Measurements from ENCODE around the gene CLSTN1.

The CLSTN1 gene

DNA sequence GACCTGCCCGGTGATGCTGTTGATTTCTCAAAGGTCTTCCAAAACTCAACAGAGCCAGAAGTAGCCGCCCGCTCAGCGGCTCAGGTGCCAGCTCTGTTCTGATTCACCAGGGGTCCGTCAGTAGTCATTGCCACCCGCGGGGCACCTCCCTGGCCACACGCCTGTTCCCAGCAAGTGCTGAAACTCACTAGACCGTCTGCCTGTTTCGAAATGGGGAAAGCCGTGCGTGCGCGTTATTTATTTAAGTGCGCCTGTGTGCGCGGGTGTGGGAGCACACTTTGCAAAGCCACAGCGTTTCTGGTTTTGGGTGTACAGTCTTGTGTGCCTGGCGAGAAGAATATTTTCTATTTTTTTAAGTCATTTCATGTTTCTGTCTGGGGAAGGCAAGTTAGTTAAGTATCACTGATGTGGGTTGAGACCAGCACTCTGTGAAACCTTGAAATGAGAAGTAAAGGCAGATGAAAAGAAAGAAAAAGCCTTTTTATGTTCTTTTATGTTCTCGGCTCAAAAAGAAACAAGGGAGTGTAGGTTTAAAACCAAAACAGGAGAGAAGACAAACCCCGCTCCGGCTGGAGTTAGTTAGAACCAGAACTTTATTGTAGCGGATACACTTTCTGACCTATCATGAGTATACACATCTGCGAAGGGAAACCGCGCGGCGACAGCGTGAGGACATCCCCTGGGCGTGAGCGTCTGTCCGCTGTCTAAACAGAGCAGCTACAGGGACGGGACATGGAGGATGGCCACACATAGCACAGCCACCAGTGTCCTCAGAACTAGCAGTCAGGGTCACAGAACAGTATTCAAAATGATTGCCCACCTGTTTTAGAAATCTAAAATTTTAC is 95.1 kb downstream of the CLSTN1 start:
- Histone ChIP-seq H3K4me1 (no peaks in the 10 kb centered on the region), H3K4me3 (ENCODE audit: low read depth, low read length) (no peak overlapping the region), H3K27me3 (no peaks in the 10 kb centered on the region), H3K36me3 (peaks cover 16% of the 10 kb centered on the region), H3K9me3 (no peaks in the 10 kb centered on the region)
- no peak for DNase-seq
- TF ChIP-seq, protein P1, sequence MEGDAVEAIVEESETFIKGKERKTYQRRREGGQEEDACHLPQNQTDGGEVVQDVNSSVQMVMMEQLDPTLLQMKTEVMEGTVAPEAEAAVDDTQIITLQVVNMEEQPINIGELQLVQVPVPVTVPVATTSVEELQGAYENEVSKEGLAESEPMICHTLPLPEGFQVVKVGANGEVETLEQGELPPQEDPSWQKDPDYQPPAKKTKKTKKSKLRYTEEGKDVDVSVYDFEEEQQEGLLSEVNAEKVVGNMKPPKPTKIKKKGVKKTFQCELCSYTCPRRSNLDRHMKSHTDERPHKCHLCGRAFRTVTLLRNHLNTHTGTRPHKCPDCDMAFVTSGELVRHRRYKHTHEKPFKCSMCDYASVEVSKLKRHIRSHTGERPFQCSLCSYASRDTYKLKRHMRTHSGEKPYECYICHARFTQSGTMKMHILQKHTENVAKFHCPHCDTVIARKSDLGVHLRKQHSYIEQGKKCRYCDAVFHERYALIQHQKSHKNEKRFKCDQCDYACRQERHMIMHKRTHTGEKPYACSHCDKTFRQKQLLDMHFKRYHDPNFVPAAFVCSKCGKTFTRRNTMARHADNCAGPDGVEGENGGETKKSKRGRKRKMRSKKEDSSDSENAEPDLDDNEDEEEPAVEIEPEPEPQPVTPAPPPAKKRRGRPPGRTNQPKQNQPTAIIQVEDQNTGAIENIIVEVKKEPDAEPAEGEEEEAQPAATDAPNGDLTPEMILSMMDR (IDR thresholded peaks at IDR 0.05; ENCODE audit: low read depth, low read length), result no peak

DNA sequence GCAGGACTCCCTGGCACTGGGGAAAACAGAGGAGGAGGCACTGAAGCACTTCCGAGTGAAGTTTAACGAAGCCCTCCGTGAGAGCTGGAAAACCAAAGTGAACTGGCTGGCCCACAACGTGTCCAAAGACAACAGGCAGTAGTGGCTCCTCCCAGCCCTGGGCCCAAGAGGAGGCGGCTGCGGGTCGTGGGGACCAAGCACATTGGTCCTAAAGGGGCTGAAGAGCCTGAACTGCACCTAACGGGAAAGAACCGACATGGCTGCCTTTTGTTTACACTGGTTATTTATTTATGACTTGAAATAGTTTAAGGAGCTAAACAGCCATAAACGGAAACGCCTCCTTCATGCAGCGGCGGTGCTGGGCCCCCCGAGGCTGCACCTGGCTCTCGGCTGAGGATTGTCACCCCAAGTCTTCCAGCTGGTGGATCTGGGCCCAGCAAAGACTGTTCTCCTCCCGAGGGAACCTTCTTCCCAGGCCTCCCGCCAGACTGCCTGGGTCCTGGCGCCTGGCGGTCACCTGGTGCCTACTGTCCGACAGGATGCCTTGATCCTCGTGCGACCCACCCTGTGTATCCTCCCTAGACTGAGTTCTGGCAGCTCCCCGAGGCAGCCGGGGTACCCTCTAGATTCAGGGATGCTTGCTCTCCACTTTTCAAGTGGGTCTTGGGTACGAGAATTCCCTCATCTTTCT is 96.7 kb downstream of the CLSTN1 start:
- peaks cover 9% of the 10 kb centered on the region for H3K36me3 ChIP-seq
- H3K4me1 ChIP-seq, result no peaks in the 10 kb centered on the region
- H3K4me3 ChIP-seq (ENCODE audit: low read depth, low read length), result no peak overlapping the region
- TF ChIP-seq, protein P1 (IDR thresholded peaks at IDR 0.05; ENCODE audit: low read depth, low read length), result no peak
- H3K9me3 ChIP-seq, result no peaks in the 10 kb centered on the region
- H3K27me3 ChIP-seq, result no peaks in the 10 kb centered on the region
- DNase-seq, result no peak

DNA sequence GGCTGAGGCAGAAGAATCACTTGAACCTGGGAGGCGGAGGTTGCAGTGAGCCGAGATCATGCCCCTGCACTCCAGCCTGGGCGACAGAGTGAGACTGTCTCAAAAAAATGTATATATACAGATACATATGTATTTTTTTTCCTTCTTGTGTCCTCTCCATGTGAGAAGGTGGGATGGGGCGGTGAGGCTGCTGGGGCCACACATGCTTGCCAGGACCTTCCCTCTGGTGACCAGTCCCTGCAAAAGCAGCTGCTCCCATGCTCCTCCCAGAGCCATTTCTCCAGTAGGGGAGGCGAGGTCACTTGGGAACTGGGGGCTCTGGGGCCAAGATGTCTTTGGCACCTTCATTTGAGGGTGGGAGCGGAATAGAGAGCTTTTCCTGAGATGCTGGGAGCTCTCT is 97.4 kb downstream of the CLSTN1 start:
- Histone ChIP-seq H3K36me3 (peaks cover 9% of the 10 kb centered on the region), H3K4me3 (ENCODE audit: low read depth, low read length) (no peak overlapping the region), H3K27me3 (no peaks in the 10 kb centered on the region), H3K4me1 (no peaks in the 10 kb centered on the region), H3K9me3 (no peaks in the 10 kb centered on the region)
- no peak for DNase-seq
- TF ChIP-seq, protein P1 (IDR thresholded peaks at IDR 0.05; ENCODE audit: low read depth, low read length), result no peak

DNA sequence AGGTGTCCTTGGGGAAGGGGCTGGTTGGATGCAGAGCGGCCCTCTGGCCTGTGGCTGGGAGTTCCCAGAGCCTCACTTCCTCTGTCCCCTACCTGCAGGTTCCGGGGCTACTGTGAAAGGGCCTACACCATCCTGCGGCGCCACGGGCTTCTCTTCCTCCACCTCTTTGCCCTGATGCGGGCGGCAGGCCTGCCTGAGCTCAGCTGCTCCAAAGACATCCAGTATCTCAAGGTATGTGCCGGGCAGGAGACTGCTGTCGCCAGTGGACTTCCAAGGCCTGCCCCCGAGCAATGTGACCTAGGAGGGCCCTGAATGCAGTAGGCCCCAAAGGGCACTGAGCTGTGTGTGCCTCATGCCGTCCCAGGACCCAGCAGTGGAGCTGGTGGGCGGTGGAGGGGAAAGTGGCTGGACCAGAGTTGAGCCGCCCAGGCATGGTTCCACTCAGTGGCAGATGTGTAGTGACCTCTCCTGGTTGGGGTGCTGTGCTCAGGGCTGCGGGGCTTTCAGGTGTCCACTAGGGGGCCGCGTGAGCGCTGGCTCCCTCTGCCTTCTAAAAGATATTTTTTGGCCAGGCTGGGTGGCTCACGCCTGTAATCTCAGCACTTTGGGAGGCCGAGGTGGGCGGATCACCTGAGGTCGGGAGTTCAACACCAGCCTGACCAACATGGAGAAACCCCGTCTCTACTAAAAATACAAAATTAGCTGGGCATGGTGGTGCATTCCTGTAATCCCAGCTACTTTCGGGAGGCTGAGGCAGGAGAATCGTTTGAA is 98.9 kb downstream of the CLSTN1 start:
- DNase-seq, result peak; percentile 47
- TF ChIP-seq, protein P1 (IDR thresholded peaks at IDR 0.05; ENCODE audit: low read depth, low read length), result peak; percentile 69
- H3K4me1 ChIP-seq, result no peaks in the 10 kb centered on the region

DNA sequence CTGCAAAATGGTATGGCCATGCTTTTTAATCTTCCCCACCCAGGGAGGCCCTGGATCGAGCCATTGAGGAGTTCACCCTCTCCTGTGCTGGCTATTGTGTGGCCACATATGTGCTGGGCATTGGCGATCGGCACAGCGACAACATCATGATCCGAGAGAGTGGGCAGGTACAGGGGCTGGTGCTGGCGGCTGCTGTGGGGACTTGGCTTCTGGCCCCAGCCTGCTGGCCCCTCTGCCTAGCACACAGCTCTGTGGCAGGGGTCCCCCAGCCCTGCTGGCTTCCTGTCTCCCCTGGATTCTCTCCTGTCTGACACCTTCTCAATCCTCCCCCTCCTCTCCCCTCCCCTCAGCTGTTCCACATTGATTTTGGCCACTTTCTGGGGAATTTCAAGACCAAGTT is 99.8 kb downstream of the CLSTN1 start:
- H3K9me3 ChIP-seq, result no peaks in the 10 kb centered on the region
- no peaks in the 10 kb centered on the region for H3K27me3 ChIP-seq
- TF ChIP-seq, protein P1 (IDR thresholded peaks at IDR 0.05; ENCODE audit: low read depth, low read length), result no peak
- no peak for DNase-seq
- no peak overlapping the region for H3K4me3 ChIP-seq (ENCODE audit: low read depth, low read length)
- no peaks in the 10 kb centered on the region for H3K4me1 ChIP-seq
- H3K36me3 ChIP-seq, result no peaks in the 10 kb centered on the region

More for the DNA sequence above, 98.9 kb downstream of the CLSTN1 start:
- Histone ChIP-seq H3K9me3 (no peaks in the 10 kb centered on the region), H3K27me3 (no peaks in the 10 kb centered on the region), H3K36me3 (no peaks in the 10 kb centered on the region), H3K4me3 (ENCODE audit: low read depth, low read length) (no peak overlapping the region)
